DOHH2 (cell line): ENCODE results near the gene CFAP74.

ENCODE experiments used
- H3F3A ChIP-seq: fragments of 200-600 bp; sonication (generic), shearing (Covaris generic); 2 replicates; pipeline ENCODE4 v1.6.0; 2016; ENCODE audit warnings: antibody characterized with exemption, mild to moderate bottlenecking; ENCODE audit not compliant: control insufficient read depth, insufficient read depth
- H3K27ac ChIP-seq: fragments of 200-600 bp; sonication (generic); 2 replicates; pipeline ENCODE4 v1.5.1; 2014; ENCODE audit warnings: low read depth, mild to moderate bottlenecking, low read length, moderate library complexity
- H3K27me3 ChIP-seq: fragments of 200-600 bp; sonication (generic); 2 replicates; pipeline ENCODE4 v1.6.1; 2014; ENCODE audit warnings: mild to moderate bottlenecking, low read length, mixed read lengths; ENCODE audit not compliant: control insufficient read depth
- H3K36me3 ChIP-seq: fragments of 200-600 bp; sonication (generic); 2 replicates; pipeline ENCODE4 v1.6.1; 2014; ENCODE audit warnings: mild to moderate bottlenecking, low read length, moderate library complexity, mixed read lengths; ENCODE audit not compliant: control insufficient read depth
- H3K4me1 ChIP-seq: fragments of 200-600 bp; sonication (generic); 2 replicates; pipeline ENCODE4 v1.6.1; 2014; ENCODE audit warnings: mild to moderate bottlenecking, low read length, mixed read lengths; ENCODE audit not compliant: control insufficient read depth
- H3K4me2 ChIP-seq: fragments of 200-600 bp; sonication (generic); 2 replicates; pipeline ENCODE4 v1.6.0; 2014; ENCODE audit warnings: mild to moderate bottlenecking, low read length, moderate library complexity
- H3K4me3 ChIP-seq: fragments of 200-600 bp; sonication (generic); 2 replicates; pipeline ENCODE4 v1.5.1; 2014; ENCODE audit warnings: mild to moderate bottlenecking, low read length, mixed read lengths
- H3K79me2 ChIP-seq: fragments of 200-600 bp; sonication (generic); 2 replicates; pipeline ENCODE4 v1.6.1; 2014; ENCODE audit warnings: mild to moderate bottlenecking, low read length, mixed read lengths; ENCODE audit not compliant: control insufficient read depth
- H3K9me2 ChIP-seq: fragments of 200-600 bp; sonication (generic); replicated peaks from 2 replicates; pipeline ENCODE4 v1.6.1; 2014; ENCODE audit warnings: mild to moderate bottlenecking, low read length, mixed read lengths; ENCODE audit not compliant: control insufficient read depth
- H3K9me3 ChIP-seq: fragments of 200-600 bp; sonication (generic); 2 replicates; pipeline ENCODE4 v1.6.1; 2014; ENCODE audit warnings: antibody characterized with exemption, low read length, mixed read lengths; ENCODE audit not compliant: control insufficient read depth, insufficient read depth
- H4K20me1 ChIP-seq: fragments of 200-600 bp; sonication (generic); 2 replicates; pipeline ENCODE4 v1.6.0; 2014; ENCODE audit warnings: low read depth, mild to moderate bottlenecking, antibody characterized with exemption, low read length, moderate library complexity; ENCODE audit not compliant: control insufficient read depth, insufficient read depth
- CTCF ChIP-seq: fragments of 200-600 bp; sonication (generic); IDR thresholded peaks from one replicate; pipeline ENCODE4 v1.5.1; 2014; ENCODE audit warnings: antibody characterized with exemption, mild to moderate bottlenecking, low read depth, low read length; ENCODE audit not compliant: poor library complexity, severe bottlenecking
- EZH2phosphoT487 ChIP-seq: fragments of 200-600 bp; sonication (generic); IDR thresholded peaks from 2 replicates; pipeline ENCODE4 v1.6.1; 2017; ENCODE audit warnings: borderline replicate concordance, mild to moderate bottlenecking, antibody characterized with exemption, low read length, moderate library complexity, mixed read lengths

Gene CFAP74

DNA sequence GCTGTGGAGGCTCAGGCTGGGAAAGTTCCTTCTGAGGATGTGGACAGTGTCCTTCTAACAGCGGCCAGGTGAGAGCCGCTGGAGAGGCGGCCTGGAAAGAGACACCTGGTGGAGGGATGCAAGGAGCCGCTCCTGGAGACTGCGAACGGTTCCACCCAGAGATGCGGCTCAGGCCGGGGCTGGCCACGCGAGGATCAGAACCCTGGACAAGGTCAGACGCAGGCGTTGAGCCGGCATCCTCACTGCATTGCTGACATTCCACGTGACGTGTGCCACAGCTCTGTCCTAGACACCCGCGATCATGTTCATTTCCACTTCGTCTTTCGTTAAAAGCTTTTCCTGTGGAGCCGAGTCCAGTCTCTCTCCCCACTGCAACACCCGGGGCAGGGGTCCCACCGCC lies 28.8 kb downstream of the CFAP74 start:
- Histone ChIP-seq H3K27me3 (no peaks in the 10 kb centered on the region), H3K4me1 (no peaks in the 10 kb centered on the region), H3K27ac (no peak overlapping the region), H3K9me3 (peaks cover 27% of the 10 kb centered on the region; the same call in 1 of the 2 replicates), H3K36me3 (no peaks in the 10 kb centered on the region), H3K79me2 (no peaks in the 10 kb centered on the region), H3K4me3 (no peak overlapping the region), H3K4me2 (no peak overlapping the region), H3F3A (no peaks in the 10 kb centered on the region), H4K20me1 (no peaks in the 10 kb centered on the region), H3K9me2 (no peaks in the 10 kb centered on the region)
- TF ChIP-seq EZH2phosphoT487, result no peak
- TF ChIP-seq CTCF, result no peak

GRCh38 chr1:1973716-1974642 lies 29.6 kb downstream of the CFAP74 start:
- Histone ChIP-seq H3K27me3 (no peaks in the 10 kb centered on the region), H3K27ac (no peak overlapping the region), H4K20me1 (no peaks in the 10 kb centered on the region), H3K9me3 (peaks cover 23% of the 10 kb centered on the region; the same call in 1 of the 2 replicates), H3K36me3 (no peaks in the 10 kb centered on the region), H3K4me3 (no peak overlapping the region), H3K9me2 (no peaks in the 10 kb centered on the region), H3F3A (no peaks in the 10 kb centered on the region), H3K4me2 (no peak overlapping the region), H3K79me2 (no peaks in the 10 kb centered on the region), H3K4me1 (no peaks in the 10 kb centered on the region)
- TF ChIP-seq EZH2phosphoT487 (no peak), CTCF (no peak)

DNA sequence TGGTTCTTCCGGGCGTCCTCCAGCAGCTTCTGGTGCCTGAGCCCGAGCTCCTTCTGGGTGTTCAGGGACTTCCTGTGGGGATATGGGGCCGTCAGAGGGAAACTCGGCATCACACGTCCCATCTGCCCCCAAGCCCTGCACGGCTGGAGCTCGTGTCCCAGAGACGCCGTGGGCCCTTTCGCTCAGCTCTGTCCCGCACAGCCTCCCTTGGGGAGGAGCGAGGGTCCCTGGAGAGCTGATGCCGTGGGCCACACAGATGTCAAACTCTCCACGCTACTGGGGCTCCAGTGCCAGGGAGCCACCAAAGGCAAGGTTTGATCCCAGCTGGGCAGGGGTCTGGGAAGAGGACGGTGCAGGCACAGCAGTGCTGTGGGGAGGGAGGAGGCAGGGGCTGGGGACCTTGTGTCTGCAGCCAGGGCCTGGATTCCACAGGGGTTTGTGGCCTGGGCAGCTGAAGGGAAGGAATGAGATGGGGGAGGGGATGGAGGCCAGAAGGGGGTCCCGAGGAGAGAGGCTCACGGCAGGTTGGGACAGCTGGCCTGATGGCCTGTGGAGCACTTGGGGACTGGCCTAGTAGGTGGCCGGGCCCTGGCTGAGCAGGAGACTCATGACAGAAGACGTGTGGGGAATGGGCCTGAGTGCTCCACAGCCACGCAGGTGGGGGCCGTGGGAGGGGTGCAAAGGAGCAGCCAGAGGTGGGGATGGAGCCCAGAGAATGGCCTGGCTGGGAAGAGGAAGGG lies 30.4 kb downstream of the CFAP74 start:
- H3K4me3 ChIP-seq, result no peak overlapping the region
- no peaks in the 10 kb centered on the region for H3K27me3 ChIP-seq
- no peak for TF ChIP-seq CTCF
- TF ChIP-seq EZH2phosphoT487, result no peak
- no peaks in the 10 kb centered on the region for H3F3A ChIP-seq
- no peaks in the 10 kb centered on the region for H3K79me2 ChIP-seq
- H3K4me2 ChIP-seq, result no peak overlapping the region
- H3K27ac ChIP-seq, result no peak overlapping the region
- no peaks in the 10 kb centered on the region for H3K9me2 ChIP-seq
- H4K20me1 ChIP-seq, result no peaks in the 10 kb centered on the region
- H3K36me3 ChIP-seq, result no peaks in the 10 kb centered on the region
- H3K4me1 ChIP-seq, result no peaks in the 10 kb centered on the region
- H3K9me3 ChIP-seq, result peaks cover 18% of the 10 kb centered on the region; the same call in 1 of the 2 replicates
